ENCODE results near the gene PTGIS. TPM values are rescaled to one million over a fixed set of nuclear protein-coding genes. Genes with fewer than 3 reads are reported as not detected.

Gene PTGIS
- total RNA-seq, 2 donors from 2014 or later, result 45.2 to 124 TPM

DNA sequence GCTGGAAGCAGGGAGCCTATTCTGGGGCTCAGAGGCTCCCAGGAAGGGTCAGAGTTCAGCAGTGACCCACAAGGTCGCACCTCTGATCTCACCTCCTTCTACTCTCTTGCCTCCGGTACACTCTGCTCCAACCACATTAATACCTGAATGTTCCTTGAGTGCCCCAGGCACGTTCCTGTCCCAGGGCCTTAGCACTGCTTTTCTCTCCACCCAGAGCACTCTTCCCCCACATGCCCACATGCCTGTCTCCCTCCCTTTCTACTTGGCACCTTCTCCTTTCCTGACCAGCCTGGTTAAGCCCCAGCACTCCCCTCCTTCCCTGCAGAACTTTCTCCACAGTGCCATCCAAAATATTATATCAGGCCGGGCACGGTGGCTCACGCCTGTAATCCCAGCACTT is 98.9 kb downstream of the PTGIS start:
- no peak for ATAC-seq
- no peak for DNase-seq
- intact Hi-C loops (cut with DNase I), result no loop called here

DNA sequence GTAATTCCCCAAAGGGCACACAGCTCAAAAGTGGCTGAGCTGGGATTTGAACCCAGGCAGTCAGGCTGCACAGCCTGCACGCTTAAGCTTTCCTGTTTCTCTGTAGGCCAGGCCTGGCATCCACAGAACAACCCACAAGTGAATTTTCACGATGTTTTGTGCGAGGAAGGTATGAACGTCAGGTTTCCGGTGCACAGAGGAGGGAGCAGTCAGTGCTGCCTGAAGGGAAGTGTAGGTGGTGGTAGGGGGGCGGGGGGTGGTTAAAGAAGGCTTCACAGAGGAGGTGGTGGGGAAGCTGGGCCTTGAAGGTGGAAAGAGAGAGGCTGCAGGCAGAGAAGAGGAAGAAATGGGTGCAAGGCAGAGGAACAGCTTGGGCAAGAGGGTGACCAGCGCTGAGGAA is 99.5 kb downstream of the PTGIS start:
- intact Hi-C loops (cut with DNase I), result no loop called here
- DNase-seq, result no peak
- no peak for ATAC-seq

DNA sequence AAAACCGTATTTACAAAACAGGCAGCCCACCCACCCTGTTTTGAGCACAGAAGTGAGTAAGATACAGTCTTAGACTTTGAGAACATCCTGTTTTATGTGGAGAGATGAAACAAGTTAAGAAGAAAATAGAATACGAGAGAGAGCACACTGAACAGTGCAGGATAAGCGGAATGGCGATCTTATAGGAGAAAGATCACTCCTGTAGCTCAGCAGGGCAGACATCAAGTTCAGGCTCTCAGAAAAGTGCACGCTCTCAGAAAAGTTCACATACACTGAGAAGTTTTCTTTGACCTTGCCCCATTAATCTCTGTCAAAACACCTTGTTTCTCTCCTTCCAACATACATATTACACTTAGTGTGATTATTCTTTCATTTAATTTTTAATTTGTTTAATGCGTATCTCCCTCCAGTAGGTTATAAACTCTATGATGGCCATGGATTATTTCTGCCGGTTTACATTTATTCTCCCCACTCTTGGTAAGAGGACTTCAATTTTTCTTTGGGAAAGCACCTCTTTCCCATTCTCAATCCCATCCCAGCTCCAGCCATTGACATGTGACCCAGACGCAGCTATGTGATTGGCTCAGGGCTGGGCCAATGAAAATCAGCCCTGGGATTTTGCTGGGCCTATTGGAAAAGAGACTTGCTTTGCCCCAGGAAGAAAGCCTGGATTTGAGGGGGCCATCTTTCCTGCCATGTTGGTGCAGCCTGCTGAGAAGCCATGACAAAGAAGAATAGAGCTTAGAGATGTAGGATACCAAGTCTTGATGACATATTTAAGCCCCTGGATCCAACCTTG is 101.6 kb downstream of the PTGIS start:
- no peak for DNase-seq
- intact Hi-C loops (cut with DNase I), result no loop called here
- ATAC-seq, result no peak

- intact Hi-C loops (cut with DNase I), result no loop called here
- no peak for DNase-seq
- no peak for ATAC-seq
Measured at GRCh38 chr20:49464556-49464955, 103.4 kb downstream of the PTGIS start.

- no peak for DNase-seq
- intact Hi-C loops (cut with DNase I), result no loop called here
- ATAC-seq, result no peak
Measured at GRCh38 chr20:49462626-49463025, 105.3 kb downstream of the PTGIS start.

DNA sequence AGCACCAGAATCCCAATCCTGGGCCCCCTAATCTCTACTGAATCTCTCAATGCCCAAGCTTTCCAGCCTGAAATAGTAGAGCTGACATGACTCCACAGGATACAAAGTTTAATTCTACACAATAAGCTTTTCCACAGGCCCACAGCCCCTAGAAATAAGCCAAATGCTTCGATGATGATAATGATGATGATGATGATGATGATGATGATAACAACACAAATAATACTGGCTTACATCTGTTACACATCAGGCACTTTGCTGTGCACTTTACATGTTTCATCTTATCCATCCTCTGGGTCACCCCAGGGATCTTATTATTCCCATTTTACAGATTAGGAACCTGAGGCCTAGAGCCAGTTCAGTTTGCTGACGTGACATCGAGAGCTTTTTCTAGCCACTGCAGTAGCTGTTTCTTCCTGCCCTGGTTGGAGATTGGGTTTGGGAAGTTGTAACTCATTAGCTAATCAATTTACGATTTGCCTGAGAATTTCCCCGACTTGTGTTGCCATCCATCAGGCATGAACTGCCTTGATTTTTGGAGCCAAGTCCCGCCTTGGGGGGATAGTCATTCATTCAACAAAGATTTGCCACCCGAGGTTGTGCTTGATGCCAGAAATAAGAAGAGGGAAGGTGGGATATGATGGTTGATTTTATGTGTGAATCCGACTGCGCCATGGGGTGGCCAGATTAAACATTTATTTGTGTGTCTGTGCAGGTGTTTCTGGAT is 105.9 kb downstream of the PTGIS start:
- DNase-seq (no peak), ATAC-seq (no peak)
- intact Hi-C loops (cut with DNase I), result no loop called here

DNA sequence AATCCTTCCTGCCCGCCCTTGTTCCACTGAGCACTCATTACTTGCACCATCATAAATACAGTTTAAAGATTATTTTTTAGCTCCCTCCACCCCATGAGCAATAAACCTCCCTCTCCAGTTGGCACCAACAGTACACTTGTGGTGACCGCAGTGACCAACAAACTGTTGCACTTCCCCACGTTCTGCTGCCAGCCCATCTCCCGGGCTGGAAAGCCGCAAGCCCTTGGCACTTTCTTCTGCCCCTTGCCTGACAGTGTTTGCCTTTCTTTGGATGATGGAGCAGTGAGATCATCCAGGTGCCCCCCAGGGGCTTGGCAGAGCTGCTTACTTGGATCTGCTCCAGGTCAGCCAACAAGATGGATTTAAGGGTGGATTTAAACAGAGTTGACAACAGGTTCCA is 107.0 kb downstream of the PTGIS start:
- intact Hi-C loops (cut with DNase I), result no loop called here

DNA sequence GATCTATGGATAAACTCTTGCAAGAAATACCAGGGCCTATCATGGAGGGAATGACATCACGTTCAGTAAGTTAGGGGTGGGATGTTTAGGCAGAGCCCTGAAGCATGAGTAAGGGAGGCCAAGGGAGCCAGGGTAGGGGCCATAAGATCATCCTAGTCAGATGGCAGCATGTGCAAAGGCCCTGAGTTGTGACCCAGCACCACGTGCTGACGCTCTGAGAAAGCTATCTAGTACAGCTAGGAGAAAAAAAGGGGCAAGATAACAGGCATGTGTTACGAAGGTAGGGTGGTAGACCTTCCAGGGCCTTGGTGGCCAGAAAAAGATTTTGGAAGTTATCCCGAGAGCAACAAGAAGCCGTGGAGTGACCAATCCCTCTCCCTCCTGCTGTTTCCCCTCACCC is 107.8 kb downstream of the PTGIS start:
- ATAC-seq (no peak), DNase-seq (no peak)
- intact Hi-C loops (cut with DNase I), result no loop called here

More for the DNA sequence above, 107.0 kb downstream of the PTGIS start:
- DNase-seq, result no peak
- ATAC-seq, result no peak

GRCh38 chr20:49459684-49460083 is 108.3 kb downstream of the PTGIS start:
- no peak for DNase-seq
- intact Hi-C loops (cut with DNase I), result no loop called here
- ATAC-seq, result no peak

DNA sequence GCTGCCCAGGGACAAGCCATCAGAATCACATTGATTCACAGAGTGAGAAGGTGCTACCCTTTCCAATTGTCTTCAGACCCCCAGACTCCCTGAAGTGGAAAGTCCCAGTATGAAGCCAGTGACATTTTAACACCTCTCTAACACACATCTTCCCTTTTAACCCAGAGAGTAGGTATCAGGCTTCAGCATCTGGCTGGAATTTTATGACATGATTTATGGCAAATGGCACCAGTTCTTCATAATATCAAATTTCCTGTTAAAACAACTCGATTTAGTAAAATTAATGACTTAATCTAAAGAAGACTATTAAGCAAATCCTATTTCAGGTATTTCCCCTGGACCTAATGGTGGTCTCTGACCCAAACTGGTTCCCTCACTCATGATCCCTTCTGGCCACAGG is 110.5 kb downstream of the PTGIS start:
- intact Hi-C loops (cut with DNase I), result no loop called here
- no peak for DNase-seq
- no peak for ATAC-seq

DNA sequence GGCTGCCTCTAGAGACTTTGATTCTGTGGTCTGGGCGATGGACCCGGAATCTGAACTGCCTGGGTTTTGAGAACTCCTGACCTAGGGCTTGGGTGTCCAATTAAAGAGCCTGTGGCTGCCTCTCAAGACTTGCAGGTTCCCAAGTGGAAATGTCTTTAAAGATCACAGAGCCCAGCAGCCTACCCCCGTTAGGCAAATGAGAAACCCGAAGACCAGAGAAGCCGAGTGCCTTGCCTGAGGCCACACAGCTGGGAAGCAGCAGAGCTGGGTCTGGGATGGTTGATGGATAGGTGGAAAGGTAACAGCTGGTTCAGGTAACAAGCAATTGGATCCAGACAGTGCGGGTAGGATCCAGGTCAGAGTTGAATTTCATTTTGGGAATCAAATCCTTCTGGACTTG is 111.3 kb downstream of the PTGIS start:
- DNase-seq (no peak), ATAC-seq (no peak)
- intact Hi-C loops (cut with DNase I), result no loop called here

- ATAC-seq (no peak), DNase-seq (no peak)
- intact Hi-C loops (cut with DNase I), result no loop called here
Measured at GRCh38 chr20:49455691-49456090, 112.2 kb downstream of the PTGIS start.

Other genes with a start within 250 kb of the PTGIS start
- gene KCNB1, start 85.5 kb downstream of the PTGIS start, total RNA-seq, result 1 to 10 TPM; 2.0 to 2.1 TPM
- gene B4GALT5, start 145.7 kb upstream of the PTGIS start, total RNA-seq, result 10 to 100 TPM; 24.1 to 32.6 TPM
- 1 to 10 TPM; 6.4 to 6.5 TPM for gene SLC9A8, start 244.7 kb upstream of the PTGIS start, total RNA-seq